ENCODE measurements around the gene ADAM17.
"Not testable (repeated sequence)": the region's sequence is repeated elsewhere in the genome, so short reads cannot be mapped to it uniquely, and the experiment has no call there.

The ADAM17 gene

GRCh38 chr2:9555297-9556120 lies at the start of gene ADAM17:
ADAM17 (minus strand) TSS chr2:9555830; CDS start chr2:9555605, 225 bp downstream.
- in situ Hi-C loops (cut with MboI; ENCODE audit: low sequenced_read_pairs), result no loop called here

DNA sequence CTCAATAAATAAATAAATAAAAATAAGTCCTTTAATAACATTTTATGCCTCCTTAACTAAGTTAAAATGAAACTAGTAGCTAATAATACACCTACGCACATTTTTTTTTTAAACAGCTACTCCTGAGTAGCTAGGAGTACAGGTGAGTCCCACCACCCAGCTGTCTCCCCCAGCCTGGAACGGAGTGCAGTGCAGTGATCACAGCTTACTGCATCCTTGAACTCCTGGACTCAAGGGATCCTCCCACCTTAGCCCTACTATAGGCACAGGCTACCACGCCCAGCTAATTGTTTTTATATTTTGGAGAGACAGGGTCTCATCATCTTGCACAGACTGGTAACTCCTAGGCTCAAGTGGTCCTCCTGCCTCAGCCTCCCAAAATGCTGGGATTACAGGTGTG lies 46.8 kb upstream of the ADAM17 start:
- in situ Hi-C loops (cut with MboI; ENCODE audit: low sequenced_read_pairs), result no loop called here

DNA sequence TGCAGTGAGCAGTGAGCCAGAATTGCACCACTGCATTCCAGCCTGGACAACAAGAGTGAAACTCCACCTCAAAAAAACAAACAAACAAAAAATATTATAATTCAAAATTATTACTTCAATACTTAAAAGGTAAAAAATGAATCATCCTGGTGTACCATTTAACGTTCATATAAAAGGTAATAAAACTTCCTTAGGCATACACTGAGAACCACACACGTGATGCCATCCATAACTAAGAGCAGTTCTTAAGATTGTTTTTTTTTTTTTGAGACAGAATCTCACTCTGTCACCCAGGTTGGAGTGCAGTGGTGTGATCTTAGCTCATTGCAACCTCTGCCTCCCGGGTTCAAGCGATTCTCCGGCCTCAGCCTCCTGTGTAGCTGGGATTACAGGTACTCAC lies 45.8 kb upstream of the ADAM17 start:
- in situ Hi-C loops (cut with MboI; ENCODE audit: low sequenced_read_pairs), result no loop called here

GRCh38 chr2:9599430-9599829 lies 43.8 kb upstream of the ADAM17 start:
- in situ Hi-C loops (cut with MboI; ENCODE audit: low sequenced_read_pairs), result no loop called here

DNA sequence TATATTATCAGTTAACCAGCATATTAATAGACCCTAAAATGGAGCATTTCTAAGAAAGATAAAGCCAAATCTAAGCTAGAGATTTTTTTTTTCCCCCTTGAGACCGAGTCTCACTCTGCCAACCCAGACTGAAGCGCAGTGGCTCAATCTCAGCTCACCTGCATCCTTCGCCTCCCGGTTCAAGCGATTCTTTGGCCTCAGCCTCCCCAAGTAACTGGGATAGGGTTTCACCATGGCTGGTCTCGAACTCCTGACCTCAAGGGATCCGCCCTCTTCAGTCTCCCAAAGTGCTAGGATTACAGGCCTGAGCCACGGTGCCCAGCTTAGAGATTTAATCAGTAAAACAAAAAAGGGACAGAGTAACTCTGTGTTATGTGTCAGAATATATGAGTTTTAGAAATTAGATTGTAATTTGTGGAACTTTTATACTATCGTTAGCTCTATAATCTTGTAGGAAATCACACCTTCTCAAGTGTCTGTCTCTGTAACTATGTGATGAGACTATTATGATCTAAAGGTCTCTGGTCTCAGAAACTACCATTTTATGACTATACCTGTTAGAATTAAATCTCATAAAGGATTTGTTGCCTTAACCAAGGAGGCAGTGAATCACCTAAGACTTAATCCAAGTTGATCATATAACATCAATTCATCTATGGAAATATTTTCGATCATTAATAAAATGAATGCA lies 41.1 kb upstream of the ADAM17 start:
- in situ Hi-C loops (cut with MboI; ENCODE audit: low sequenced_read_pairs), result no loop called here

GRCh38 chr2:9595746-9596145 lies 40.1 kb upstream of the ADAM17 start:
- in situ Hi-C loops (cut with MboI; ENCODE audit: low sequenced_read_pairs), result no loop called here

DNA sequence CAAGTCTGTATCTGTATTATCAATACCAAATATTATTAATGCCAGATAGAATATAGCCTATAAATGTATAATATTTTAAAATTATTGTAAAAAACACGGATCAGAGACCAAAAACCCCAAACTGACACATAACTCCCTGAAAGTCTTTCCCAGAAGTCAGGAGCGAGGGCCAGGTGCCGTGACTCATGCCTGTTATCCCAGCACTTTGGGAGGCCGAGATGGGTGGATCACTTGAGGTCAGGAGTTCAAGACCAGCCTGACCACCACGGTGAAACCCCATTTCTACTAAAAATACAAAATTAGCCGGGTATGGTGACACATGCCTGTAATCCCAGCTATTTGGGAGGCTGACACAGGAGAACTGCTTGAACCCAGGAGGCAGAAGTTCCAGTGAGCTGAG lies 39.6 kb upstream of the ADAM17 start:
- in situ Hi-C loops (cut with MboI; ENCODE audit: low sequenced_read_pairs), result not testable (repeated sequence)

DNA sequence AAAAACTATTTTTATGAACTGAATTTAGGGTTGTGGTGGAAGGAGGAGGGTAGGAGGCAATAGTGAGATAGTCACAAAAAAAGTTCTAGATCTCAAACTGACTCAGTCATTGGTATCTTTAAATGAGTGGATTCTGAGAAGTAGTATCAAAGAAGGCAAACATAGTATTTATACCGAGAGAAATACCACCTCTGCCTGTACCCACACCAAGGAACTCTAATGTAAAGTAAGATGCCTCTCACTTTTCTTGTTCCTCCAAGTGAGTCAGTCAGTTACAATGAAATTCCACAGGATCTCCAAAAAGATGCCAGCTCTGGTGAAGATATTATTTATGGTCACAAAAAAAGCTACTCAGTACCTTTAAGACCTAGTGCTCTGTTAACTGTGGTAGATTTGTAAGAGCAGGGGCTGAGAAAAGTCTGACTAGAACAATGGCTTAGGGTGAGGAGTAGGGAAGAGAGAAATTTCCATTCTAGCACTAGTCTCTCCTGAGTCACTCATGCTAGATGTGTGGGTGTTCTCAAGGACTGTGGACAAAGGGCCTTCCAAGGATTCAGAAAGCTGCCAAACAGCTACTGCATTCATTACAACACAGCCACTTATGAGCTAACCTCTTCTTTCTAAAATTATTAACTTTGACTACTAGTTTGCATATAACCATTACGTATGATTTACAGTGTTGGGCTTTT lies 38.9 kb upstream of the ADAM17 start:
- in situ Hi-C loops (cut with MboI; ENCODE audit: low sequenced_read_pairs), result no loop called here

GRCh38 chr2:9593925-9594324 lies 38.3 kb upstream of the ADAM17 start:
- in situ Hi-C loops (cut with MboI; ENCODE audit: low sequenced_read_pairs), result no loop called here

DNA sequence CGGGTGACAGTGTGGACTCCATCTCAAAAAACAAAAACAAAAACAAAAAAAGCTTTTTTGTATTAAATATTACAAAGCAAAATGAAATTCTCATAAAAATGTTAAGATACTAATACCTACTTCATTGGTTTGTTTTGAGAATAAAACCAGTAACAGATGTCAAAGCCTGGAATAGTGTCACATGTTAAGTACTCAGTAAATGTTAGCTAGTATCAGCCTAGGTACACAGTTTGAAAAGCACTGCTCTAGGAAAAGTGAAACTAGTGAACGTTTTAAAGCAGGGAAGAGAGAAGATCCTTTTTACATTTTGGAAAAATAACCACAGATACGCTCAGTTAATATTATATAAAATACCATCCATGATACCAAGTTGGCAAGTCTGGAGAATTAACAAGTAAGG lies 37.1 kb upstream of the ADAM17 start:
- in situ Hi-C loops (cut with MboI; ENCODE audit: low sequenced_read_pairs), result no loop called here

DNA sequence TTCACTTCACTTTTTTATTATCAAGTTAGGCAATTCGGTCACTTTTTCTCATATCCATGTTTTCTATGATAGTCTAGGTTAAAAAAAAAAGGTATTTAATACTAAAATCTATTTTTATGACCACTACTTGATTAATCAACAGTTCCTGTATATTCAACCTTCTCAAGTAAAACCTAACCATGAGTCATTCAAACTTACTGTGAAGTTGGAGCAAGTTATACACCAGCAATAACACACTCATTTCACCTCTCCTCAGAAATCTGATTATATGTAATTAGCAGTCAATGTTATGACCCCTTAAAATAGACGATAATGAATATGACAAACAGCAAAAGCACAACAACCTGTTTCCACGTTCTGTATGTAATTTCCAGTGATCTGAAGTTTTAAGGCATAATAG lies 35.0 kb upstream of the ADAM17 start:
- in situ Hi-C loops (cut with MboI; ENCODE audit: low sequenced_read_pairs), result no loop called here

GRCh38 chr2:9586465-9586864 lies 30.8 kb upstream of the ADAM17 start:
- in situ Hi-C loops (cut with MboI; ENCODE audit: low sequenced_read_pairs), result no loop called here

GRCh38 chr2:9585486-9585885 lies 29.9 kb upstream of the ADAM17 start:
- in situ Hi-C loops (cut with MboI; ENCODE audit: low sequenced_read_pairs), result no loop called here

DNA sequence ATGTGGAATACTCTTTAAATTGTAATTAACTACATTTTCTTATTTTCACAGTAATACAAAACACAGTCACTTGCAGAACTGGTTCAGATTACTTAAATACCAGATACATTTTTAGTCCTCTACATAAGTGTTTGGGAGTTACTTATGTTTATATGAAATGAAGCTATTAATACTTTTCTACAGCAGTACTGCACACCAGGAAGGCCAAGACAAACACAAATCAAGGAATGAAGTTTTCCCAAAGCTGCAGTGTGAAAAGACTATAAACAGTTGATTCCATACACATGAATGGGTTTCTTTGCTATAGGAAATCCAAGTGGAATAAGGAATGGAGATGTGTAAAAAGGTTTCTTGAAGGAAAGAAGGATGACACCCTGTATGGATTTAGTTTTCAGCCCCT lies 29.3 kb upstream of the ADAM17 start:
- in situ Hi-C loops (cut with MboI; ENCODE audit: low sequenced_read_pairs), result not testable (repeated sequence)

GRCh38 chr2:9582624-9583023 lies 27.0 kb upstream of the ADAM17 start:
- in situ Hi-C loops (cut with MboI; ENCODE audit: low sequenced_read_pairs), result no loop called here

GRCh38 chr2:9578467-9579235 lies 23.0 kb upstream of the ADAM17 start:
- in situ Hi-C loops (cut with MboI; ENCODE audit: low sequenced_read_pairs), result no loop called here

GRCh38 chr2:9574331-9574730 lies 18.7 kb upstream of the ADAM17 start:
- in situ Hi-C loops (cut with MboI; ENCODE audit: low sequenced_read_pairs), result no loop called here

GRCh38 chr2:9573840-9574239 lies 18.2 kb upstream of the ADAM17 start:
- in situ Hi-C loops (cut with MboI; ENCODE audit: low sequenced_read_pairs), result no loop called here

GRCh38 chr2:9573013-9573720 lies 17.5 kb upstream of the ADAM17 start:
- in situ Hi-C loops (cut with MboI; ENCODE audit: low sequenced_read_pairs), result no loop called here
